SK-N-MC (cell line): ENCODE results near the gene TRAF6.

Experiments used
- EZH2 ChIP-seq: fragments of 200-600 bp; sonication (generic); IDR thresholded peaks from one replicate; pipeline ENCODE4 v1.6.1; 2017; ENCODE audit warnings: antibody characterized with exemption
- FOXP2 ChIP-seq: optimal IDR thresholded peaks from 2 replicates; pipeline ENCODE3; 2011; ENCODE audit warnings: mild to moderate bottlenecking, moderate library complexity; ENCODE audit not compliant: insufficient read depth; ENCODE audit errors: extremely low read length, control extremely low read depth
- POLR2AphosphoS5 ChIP-seq: IDR thresholded peaks from 2 replicates; pipeline ENCODE4 v1.6.1; 2012; ENCODE audit warnings: mild to moderate bottlenecking, low read depth, low read length, borderline replicate concordance

DNA sequence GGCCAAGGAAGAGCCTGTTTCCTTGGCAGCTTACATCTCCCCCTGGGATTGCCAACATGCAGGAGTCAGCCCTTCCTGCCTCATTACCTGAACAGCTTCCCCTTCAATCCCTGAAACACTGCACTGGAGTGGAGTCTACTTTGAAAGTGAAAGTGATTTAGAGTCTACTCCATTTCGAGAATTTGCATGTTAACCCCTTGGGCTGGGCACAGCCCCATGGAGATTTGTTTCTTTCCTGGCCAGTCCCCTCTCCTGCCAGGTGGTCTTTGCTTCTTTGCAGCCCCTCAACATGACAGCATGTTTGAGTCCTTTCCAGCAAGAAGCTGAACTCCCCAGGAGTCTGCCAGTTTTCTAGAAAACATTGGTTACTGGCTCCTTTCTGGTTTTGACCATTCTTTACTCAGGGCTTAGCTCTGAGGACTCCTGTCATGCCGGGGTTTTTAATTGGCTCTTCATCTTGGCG is 59.9 kb downstream of the TRAF6 start:
- TF ChIP-seq POLR2AphosphoS5 (no peak), EZH2 (no peak), FOXP2 (no peak)
